ENCODE results near the gene TBKBP1.

- TF ChIP-seq CTCF (conservative IDR thresholded peaks at IDR 0.05 in 1 of 2, IDR thresholded peaks at IDR 0.05 in 1 of 2; ENCODE audit: low read depth in 1 of 2, low read length in 2 of 2) = no peak
- no peak for TF ChIP-seq EZH2 (IDR thresholded peaks at IDR 0.05; ENCODE audit: low read length, missing control alignments)
These were observed 22.4 kb downstream of the TBKBP1 start for GRCh38 chr17:47716375-47716774.

Measured in fibroblast of lung (primary cell).